Lung (tissue), 12 donors: Measurements from ENCODE around the gene GRIP2. TPM values are rescaled to one million over a fixed set of nuclear protein-coding genes. Genes with fewer than 3 reads are reported as not detected.
A peak's percentile ranks its signal among the peaks of the same experiment; 100 is the strongest.

ENCODE experiments used
- ATAC-seq: fragments of 200-7000 bp; cut with Tn5 transposase; one replicate; pipeline ENCODE4 v1.9.1; 2020; ENCODE audit warnings: moderate number of reproducible peaks; ENCODE audit not compliant: insufficient read depth, low FRiP score
- DNase-seq, 3 donors: peaks; one replicate each; pipeline ENCODE4 v3.0.0-alpha.2; 2013 to 2017
- H3K27ac ChIP-seq, 2 donors: one replicate each; pipeline ENCODE4 v1.5.1; 2013; ENCODE audit warnings: mild to moderate bottlenecking in 2 of 2, moderate library complexity in 2 of 2, control low read depth in 1 of 2, inconsistent platforms in 1 of 2, low read depth in 1 of 2, low read length in 1 of 2
- H3K27me3 ChIP-seq, 3 donors: one replicate each; pipeline ENCODE4 v1.5.1; 2013; ENCODE audit warnings: low read length in 2 of 3; ENCODE audit not compliant: control insufficient read depth in 3 of 3, insufficient read depth in 3 of 3
- H3K36me3 ChIP-seq, 4 donors: one replicate each; pipeline ENCODE4 v1.5.1; 2013; ENCODE audit warnings: low read length in 4 of 4, mild to moderate bottlenecking in 1 of 4, moderate library complexity in 1 of 4; ENCODE audit not compliant: control insufficient read depth in 4 of 4, insufficient read depth in 4 of 4
- H3K4me1 ChIP-seq, 5 donors: one replicate each; pipeline ENCODE4 v1.5.1; 2013; ENCODE audit warnings: low read length in 5 of 5, mild to moderate bottlenecking in 2 of 5, moderate library complexity in 1 of 5; ENCODE audit not compliant: control insufficient read depth in 5 of 5, insufficient read depth in 5 of 5
- H3K4me3 ChIP-seq: one replicate; pipeline ENCODE4 v1.5.1; 2013; ENCODE audit warnings: mild to moderate bottlenecking, control low read depth, moderate library complexity
- H3K9ac ChIP-seq, 2 donors: one replicate each; pipeline ENCODE4 v1.5.1; 2013; ENCODE audit warnings: low read length in 2 of 2, control low read depth in 1 of 2; ENCODE audit not compliant: insufficient read depth in 1 of 2
- H3K9me3 ChIP-seq, 4 donors: one replicate each; pipeline ENCODE4 v1.5.1; 2013; ENCODE audit warnings: low read length in 3 of 4, mild to moderate bottlenecking in 1 of 4, moderate library complexity in 1 of 4; ENCODE audit not compliant: control insufficient read depth in 4 of 4, insufficient read depth in 3 of 4
- CTCF ChIP-seq: IDR thresholded peaks from 2 replicates; pipeline ENCODE4 v1.5.1; 2012; ENCODE audit warnings: mild to moderate bottlenecking; ENCODE audit errors: control extremely low read depth, extremely low read depth
- WGBS, 2 donors: extraction: QIAGEN DNeasy Blood & Tissue Kit; methylation state at CpG; one replicate each; pipeline ENCODE4 v1.1.7; 2013; 5-methylcytosine and 5-hydroxymethylcytosine counted together
- polyA plus RNA-seq, 2 donors: library from polyadenylated mRNA; stranded (reverse); fragments of 200-250 nt; gene quantifications; one replicate each; pipeline ENCODE4 v1.2.1, GENCODE V29; 2013
- total RNA-seq, 2 donors: library from RNA; depleted of rRNA in 1 of 2; stranded (reverse); fragments of >200 nt in 1 of 2; gene quantifications; one replicate each; pipeline ENCODE4 v1.2.1, GENCODE V29; 2014 to 2021
- donor health status: control.
- donor health status: control.
- donor health status: Bipolar disorder and iron deficiency.
- donor health status: healthy.
- donor health status: DM: yes; HTN: yes; CAD: no.

Gene GRIP2
- total and polyA plus RNA-seq, 4 donors, result 0.05 to 1.2 (median 0.64) TPM

GRCh38 chr3:14467814-14468620, 72.1 kb downstream of the GRIP2 start:
- ATAC-seq (no peak), DNase-seq (peak; percentile 51 to 58 (median 56))
- Histone ChIP-seq H3K9ac (no peak overlapping the region), H3K36me3 (peaks cover 11 to 58% (median 20%) of the 10 kb centered on the region in 4 donors), H3K27ac (no peak overlapping the region), H3K27me3 (no peaks in the 10 kb centered on the region), H3K4me1 (peaks cover 0 to 5% (median 0%) of the 10 kb centered on the region in 5 donors), H3K9me3 (no peaks in the 10 kb centered on the region), H3K4me3 (no peak overlapping the region)
- TF ChIP-seq CTCF, result peak; percentile 76
- WGBS, 2 donors, result 59 to 66% methylated on average over 15 of the region's 15 CpGs

GRCh38 chr3:14466179-14466903, 73.8 kb downstream of the GRIP2 start:
- DNase-seq (no peak), ATAC-seq (no peak)
- WGBS, 2 donors, result 96% methylated on average over 22 to 23 of the region's 23 CpGs
- Histone ChIP-seq H3K9ac (no peak overlapping the region), H3K4me3 (no peak overlapping the region), H3K27ac (no peak overlapping the region), H3K4me1 (peaks cover 0 to 4% (median 0%) of the 10 kb centered on the region in 5 donors), H3K36me3 (peaks cover 4 to 61% (median 16%) of the 10 kb centered on the region in 4 donors), H3K9me3 (no peaks in the 10 kb centered on the region), H3K27me3 (no peaks in the 10 kb centered on the region)
- no peak for TF ChIP-seq CTCF

- DNase-seq, result no peak
- Histone ChIP-seq H3K9ac (no peak overlapping the region), H3K4me1 (peaks cover 0 to 14% (median 7%) of the 10 kb centered on the region in 5 donors), H3K36me3 (peaks cover 4 to 65% (median 16%) of the 10 kb centered on the region in 4 donors), H3K27ac (no peak overlapping the region), H3K27me3 (no peaks in the 10 kb centered on the region), H3K4me3 (no peak overlapping the region), H3K9me3 (no peaks in the 10 kb centered on the region)
- no peak for TF ChIP-seq CTCF
- WGBS, 2 donors, result 94 to 99% methylated on average over 3 of the region's 3 CpGs
- no peak for ATAC-seq
Measured at GRCh38 chr3:14465425-14465824, 74.7 kb downstream of the GRIP2 start.
